ENCODE measurements around the gene CASP9.
"Not testable (repeated sequence)": the region's sequence is repeated elsewhere in the genome, so short reads cannot be mapped to it uniquely, and the experiment has no call there.

The CASP9 gene

DNA sequence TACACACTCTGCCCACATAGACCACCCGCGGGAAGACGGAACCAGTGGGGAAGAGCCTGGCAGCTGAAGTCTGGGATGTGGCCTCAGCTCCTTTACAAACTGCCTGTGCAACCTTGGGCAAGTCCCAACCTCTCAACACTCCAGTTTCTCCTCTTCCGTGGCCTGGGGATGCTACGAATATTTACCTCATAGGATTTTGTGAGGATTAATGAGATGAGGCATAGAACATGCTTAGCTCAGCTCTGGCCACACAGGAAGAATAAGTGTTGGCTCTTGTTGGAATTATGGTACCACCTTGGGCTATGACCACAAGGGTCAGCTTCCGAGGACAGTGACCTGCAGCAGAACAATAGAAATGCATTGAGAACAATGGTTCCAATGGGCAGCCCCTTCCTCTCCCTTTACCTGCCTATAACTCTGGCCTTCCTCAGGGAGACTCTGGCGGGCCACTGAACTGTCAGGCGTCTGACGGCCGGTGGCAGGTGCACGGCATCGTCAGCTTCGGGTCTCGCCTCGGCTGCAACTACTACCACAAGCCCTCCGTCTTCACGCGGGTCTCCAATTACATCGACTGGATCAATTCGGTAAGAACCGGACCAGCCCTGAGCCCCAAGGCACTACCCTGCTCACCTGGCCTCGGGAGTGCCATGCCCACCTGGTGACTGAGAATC, 56.9 kb downstream of the CASP9 start:
- DNase-seq = not testable (repeated sequence)

DNA sequence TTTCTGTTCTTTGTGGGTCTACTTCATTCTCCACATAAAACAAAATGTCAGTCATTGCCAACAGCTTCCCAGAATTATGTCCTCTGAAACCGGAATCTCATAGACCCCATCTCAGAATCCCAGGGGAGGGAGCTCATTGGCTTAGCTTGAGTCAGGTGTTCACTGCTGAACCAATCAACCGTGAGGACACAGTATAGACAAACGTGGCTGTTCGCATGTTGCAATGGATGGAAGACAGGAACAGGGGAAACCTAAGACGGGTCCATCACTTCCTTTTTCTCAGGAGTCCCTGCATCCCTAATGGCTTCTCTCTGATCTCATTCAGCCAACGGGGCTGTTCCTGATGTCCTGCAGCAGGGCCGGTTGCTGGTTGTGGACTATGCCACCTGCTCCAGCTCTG, 58.3 kb downstream of the CASP9 start:
- DNase-seq = no peak

DNA sequence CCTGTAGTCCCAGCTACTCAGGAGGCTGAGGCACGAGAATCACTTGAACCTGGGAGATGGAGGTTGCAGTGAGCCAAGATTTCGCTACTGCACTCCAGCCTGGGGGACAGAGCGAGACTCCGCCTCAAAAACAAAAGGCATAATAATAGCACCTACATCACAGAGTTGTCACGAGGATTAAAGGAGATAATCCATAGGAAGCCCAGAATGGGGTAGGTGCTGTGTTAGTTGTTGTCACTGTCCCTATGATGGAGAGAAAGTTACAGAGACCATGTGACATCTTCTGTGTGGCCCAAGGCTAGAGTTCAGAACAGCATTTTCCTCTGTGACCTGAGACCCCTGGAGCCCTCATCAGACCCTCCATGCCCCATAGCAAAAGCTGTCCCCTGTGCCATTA, 60.1 kb downstream of the CASP9 start:
- not testable (repeated sequence) for DNase-seq

DNA sequence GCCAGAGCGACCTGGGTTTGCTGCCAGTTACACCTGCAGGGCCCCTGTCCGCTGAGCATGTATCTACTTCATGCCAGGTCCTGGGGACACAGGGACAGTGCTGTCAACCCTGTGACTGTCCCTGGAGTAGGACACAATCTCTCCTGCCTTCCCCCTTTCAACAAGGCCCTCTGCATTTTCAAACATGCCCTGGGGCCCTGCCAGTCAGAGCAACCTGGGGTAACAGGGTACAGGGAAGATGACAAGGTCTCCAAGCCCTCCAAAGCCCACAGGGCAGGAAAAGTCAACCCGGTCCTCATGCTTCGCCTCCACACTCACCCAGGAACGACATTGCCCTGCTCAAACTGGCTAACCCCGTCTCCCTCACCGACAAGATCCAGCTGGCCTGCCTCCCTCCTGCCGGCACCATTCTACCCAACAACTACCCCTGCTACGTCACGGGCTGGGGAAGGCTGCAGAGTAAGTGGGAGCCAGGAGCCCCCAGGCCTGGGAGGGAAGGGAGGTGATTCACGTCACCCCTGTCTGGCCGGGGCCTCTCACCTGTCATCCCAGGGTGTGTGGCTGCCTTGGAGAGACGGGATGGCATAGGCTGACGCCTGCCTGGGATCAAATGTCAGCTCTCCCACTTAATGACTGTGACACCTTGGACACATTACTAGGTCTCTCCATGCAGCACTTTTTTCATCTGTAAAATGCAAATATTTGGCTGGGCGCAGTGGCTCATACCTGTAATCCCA, 60.8 kb downstream of the CASP9 start:
- DNase-seq = not testable (repeated sequence)

DNA sequence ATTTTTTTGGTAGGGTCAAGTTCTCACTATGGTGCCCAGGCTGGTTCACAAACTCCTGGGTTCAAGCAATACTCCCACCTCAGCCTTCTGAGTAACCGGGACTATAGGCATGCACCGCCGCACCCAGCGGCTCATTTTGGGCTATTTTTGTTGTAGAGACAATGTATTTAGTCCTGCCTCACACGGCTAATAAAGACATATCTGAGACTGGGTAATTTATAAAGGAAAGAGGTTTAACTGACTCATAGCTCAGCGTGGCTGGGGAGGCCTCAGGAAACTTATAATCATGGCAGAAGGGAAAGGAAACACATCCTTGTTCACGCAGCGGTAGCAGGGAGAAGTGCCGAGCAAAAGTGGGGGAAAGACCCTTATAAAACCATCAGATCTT, 63.3 kb downstream of the CASP9 start:
- no peak for DNase-seq

DNA sequence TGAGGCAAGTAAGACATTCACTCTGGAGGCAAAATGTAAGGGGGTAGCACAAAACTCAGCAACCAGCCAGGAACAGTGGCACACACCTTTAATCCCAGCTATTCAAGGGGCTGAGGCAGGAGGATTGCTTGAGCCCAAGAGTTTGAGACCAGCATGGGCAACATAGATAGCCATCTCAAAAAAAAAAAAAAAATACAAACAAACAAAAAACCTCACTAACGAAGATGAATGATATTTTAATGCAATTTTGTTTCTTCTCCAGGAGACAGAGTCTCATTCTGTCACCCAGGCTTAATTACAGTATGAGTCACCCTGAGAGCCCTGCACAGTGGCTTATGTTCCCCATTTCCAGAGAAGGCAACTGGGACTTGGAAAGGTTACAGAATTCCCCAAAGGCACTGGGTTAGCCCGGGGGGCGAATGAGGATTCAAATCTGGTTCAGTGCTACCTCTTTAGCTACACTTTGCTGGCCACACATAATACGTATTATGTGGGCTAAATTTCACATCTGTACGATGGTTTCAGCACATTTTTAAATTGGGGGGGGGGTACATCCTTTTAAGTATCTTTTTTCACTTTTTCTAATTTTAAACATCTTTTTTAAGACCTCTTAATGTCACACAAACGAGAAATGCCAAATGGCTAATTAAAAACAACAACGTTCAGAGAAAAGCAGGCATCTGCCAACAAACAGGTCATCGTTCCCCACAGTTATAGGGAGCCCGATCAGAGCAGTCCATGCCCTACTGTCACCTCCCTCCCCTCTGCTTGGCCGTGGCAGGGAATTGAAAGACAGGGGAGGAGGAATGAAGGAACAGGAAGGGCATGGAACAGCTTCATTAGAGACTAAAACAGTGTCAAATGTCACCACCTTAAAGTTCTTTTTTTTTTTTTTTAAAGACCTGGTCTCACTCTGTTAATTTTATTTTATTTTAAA, 64.0 kb downstream of the CASP9 start:
- no peak for DNase-seq

DNA sequence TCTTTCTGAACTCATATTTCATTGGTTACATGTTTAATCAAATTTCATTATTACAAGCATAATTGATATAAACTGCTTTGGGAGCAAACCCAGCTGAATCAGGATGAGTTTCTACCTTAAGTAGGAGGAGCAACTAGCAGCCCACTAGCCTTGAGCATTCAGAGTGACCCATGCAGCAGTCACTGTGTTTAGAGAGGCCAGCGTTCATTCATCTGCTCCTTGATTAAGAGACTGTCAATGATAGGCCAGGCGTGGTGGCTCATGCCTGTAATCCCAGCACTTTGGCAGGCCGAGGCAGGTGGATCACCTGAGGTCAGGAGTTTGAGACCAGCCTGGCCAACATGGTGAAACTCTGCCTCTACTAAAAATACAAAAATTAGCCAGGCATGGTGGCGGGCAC, 65.6 kb downstream of the CASP9 start:
- DNase-seq = not testable (repeated sequence)

DNA sequence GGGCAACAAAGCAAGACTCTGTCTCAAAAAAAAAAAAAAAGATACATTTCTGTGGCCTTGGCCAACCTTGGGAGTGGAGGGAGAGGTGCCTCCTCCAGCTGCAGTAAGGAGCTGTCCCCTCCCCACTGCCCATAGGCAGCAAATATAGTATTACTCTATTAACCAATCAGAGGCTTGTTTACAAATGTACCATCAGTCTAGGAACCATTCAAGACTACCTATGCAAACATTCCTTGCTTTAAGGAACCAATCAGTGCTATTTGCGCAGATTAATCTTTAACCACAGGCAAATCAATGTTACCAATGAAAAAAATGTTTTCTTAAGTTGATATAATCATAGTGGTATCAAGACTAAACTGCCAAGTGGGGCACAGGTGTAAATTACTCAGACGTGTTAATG, 66.4 kb downstream of the CASP9 start:
- no peak for DNase-seq

DNA sequence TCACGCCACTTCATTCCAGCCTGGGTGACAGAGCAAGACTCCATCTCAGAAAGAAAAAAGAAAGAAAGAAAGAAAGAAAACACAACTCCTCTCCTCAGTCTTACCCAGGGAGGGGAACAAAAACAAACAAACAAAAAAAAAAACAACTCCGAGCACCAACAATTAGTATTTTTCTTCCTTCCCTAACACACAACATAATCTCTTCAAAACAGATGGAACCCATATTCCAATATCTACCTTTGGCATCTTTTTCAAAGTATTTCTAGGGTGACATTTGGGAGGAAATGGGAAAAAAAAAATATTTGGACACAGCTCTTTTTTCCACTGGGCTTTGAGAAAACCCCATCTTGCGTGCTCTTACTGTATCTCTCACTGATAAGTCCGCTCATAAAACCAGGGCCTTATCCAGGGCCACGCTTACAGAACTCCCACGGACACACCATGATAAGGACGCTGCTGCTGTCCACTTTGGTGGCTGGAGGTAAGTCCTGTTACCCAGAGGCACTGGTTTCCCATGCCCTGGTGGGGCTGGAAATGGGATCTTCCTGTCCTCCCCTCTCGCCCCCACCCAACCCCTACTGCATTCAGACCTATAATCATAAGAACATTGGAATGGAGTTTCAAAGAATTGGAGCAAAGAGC, 67.6 kb downstream of the CASP9 start, which contains the start of gene CELA2A:
Gene CELA2A, plus strand, starts transcription at position 420 of the 642 bp plus-strand sequence. Its CDS starts 22 bp downstream, at position 442.
- DNase-seq = no peak

DNA sequence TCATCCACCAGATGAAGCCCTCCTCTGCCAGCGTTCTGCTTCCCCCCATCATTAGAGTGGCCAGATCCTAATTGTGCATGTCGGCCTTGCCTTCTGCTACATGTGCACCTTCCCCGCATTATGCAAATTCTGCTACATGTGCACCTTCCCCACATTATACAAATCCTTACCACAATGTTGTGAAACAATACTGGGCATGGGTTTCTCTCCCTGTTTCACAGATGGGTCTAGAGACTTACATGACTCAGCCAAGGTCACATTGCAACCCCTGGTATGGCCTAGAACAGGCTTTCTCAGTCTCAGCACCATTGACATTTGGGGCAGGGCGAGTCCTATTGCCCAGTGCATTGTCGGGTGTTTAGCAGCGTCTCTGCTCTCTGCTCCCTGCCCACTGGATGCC, 68.5 kb downstream of the CASP9 start:
- peak; percentile 25 for DNase-seq

DNA sequence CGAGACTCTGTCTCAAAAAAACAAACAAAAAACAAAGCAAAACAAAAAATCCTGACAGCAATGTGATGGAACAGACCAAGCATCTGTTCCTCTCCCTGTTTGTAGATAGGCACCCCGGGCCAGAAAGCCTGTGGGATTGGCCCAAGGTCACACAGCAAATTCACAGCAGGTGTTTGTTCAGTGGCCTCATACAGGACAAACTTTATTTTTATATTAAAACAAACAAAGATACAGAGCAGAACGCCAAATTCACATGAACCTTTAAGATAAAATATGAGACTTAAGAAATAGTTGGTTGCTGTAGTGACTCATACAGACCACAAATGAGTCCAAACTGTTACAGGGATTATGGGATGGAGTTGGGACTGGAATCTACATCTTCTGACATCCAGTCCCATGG, 69.8 kb downstream of the CASP9 start:
- no peak for DNase-seq

DNA sequence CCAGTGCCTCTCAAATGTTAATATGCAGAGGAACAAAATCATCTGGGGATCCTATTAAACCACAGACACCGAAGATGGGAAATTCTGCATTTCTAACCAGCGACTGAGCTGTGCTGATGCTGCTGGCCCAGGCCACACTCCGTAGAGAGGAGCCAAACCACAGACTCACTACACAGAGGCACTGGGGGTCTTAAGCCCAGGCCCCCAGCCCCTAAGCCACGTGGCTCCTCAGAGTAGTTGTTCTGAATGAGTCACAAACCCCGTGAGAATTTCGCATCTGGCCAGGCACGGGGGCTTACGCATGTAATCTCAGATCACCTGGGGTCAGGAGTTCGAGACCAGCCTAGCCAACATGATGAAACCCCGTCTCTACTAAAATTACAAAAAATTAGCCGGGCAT, 70.3 kb downstream of the CASP9 start:
- no peak for DNase-seq

DNA sequence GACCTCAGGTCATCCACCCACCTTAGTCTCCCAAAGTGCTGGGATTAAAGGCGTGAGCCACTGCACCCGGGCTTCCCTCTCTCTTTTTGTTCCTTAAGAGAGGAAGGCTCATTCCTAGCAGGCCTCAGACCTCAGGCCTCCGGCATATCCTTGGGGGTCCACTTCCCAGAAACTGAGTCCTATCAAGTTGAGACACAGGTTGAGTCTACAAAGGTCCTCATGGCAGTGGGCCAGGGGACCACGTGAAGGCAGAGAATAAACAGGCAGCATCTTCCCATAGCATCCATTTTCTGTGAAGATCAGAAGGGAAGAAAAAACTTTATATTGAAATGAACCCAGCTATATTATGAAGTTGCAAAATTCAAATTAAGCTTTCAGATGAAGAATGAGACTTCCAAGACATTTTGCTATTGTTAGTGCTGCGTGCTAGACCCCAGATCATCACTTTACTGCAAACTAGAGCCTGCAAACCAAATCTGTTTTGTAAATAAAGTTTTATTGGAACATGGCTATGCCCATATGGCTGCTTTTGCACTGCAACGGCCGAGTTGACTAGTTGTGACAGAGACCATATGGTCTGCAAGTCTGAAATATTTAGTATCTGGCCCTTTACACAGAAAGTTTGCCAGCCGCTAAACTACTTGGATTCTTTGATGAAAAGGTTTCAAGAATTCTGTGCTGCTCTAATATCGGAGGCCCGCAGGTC, 71.0 kb downstream of the CASP9 start:
- no peak for DNase-seq

DNA sequence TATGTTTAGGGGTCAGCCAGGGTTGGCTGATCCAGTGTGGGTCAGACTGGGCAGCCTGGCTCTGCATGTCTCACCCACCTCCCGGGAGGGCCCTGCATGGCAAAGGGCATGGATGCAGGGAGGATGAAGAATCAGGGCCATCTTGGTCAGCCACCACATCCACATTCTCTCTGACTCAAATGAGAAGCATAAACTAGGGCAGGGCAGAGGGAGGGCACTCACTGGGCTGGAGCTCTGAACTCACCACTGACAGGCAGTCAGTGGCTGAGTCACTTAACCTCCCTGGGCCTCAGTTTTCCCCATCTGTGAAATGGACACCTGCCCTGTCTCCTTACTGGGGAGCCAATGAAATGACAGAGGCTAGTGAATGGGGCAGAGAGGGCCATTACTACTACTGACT, 71.8 kb downstream of the CASP9 start:
- DNase-seq = no peak

DNA sequence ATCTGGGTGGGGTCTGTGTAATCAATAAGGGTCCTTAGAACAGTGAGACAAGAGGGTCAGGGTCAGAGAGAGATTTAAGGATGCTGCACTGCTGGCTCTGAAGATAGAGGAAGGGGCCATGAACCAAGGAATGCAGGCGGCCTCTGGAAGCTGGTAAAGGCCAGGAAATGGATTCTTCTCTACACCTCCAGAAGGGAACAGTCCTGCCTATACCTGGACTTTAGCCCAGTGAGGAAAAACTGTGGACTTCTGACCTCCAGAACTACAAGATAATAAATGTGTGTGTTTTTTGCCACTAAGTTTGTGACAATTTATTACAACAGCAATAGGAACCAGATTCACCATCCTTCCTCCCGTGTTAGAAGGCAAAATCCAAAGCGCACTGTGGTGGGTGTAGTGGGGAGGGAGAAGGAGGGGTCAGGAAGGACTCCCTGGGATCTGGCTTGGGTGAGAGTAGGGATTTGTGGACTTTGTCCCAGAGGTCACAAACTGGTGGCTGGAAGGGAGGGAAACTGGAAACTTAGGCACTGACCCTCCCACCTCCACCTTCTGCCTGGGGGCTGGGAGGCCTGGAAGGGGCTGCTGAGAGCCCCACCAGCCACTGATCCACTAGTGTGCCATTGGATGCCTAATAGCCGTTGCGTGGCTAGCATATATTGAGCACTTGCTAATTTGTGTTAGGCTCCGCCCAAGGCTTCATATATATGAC, 72.8 kb downstream of the CASP9 start:
- no peak for DNase-seq

DNA sequence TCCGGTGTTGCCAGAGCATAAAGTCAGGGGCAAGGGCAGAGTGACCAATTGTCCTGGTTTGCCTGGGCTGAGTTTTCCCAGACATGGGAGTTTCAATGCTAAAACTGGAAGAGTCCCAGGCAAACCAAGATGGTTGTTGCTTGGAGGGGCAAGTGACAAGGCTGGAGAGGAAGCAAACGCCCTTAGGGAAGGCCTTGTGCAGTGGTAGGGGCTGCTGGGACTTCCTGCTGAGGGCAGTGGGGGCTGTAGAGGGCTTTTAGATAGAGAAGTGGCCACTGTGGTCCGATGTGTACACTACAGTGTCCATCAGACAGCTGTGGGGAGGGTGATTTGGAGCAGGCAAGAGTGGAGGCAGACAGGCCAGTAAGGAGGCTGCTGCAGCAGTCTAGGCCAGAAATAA, 74.4 kb downstream of the CASP9 start:
- no peak for DNase-seq

DNA sequence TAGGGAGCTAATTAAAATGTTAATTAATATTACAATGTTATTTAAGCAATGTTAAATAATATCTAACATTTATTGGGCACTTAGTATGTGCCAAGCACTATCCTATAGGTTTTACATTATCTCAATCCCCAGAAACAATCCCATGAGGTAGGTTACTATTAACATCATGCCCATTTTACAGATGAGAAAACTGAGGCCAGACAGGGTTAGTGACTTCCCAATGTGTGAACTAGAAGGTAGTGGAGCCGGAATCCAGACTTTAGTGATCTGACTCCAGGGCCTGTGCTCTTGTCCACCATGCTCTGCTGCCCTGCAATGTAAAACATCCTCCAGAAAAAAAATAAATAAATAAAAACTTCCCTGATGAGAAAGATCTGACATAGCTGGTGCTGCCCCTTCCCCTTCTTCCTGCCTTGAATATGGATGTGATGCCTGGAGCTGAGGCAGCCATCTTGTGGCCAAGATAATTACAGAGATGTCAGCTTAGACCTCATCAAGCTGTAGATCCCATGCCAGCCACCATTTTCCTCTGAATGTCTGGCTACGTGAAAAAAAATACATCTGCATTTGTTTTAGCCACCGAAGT, 75.0 kb downstream of the CASP9 start:
- DNase-seq = no peak

DNA sequence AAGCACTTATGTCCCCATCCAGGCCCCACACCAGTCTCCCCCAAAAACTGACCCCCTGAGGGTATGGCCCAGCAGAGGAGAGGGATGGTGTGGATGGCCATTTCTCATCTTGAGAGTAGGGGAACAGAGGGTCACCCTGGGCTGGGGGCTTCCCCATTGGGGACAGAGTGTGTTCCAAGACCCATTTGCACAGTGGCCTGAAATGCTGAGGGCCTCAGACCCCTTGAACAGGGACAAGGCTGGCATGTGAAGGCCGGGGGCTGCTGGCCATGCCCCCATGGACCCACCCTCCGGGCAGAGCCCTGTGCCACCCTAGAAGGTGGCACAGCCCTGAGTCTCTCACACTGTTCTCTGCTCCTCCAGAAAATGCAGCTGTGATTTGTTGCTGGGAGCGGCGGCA, 77.8 kb downstream of the CASP9 start:
- DNase-seq = no peak

DNA sequence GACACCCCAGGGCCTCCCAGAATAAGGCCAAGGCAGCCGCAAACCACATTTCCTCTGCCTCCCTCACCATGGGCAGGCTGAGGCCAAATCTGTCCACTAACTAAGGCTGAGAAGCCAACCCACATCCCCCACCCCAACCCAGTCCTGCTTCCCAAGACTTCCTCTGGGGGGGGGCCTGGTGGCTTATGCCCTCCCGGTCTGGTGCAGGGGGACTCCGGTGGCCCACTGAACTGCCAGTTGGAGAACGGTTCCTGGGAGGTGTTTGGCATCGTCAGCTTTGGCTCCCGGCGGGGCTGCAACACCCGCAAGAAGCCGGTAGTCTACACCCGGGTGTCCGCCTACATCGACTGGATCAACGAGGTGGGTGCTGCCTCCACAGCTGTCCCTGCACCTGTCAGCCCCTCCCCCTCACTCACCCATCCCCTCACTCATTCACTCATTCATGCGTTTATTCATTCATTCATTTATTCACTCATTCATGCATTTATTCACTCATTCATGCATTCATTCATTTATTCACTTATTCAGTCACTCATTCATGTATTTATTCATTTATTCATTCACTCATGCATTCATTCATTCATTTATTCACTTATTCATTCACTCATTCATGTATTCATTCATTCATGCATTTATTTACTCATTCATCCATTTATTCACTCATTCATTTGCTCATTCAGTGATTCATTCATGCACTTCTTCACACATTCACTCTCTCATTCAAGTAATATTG, 78.5 kb downstream of the CASP9 start:
- DNase-seq = no peak

Measured in RPMI8226 (cell line).